ENCODE results near the gene SRSF8.
"Not testable (repeated sequence)": the region's sequence is repeated elsewhere in the genome, so short reads cannot be mapped to it uniquely, and the experiment has no call there.

Gene SRSF8

DNA sequence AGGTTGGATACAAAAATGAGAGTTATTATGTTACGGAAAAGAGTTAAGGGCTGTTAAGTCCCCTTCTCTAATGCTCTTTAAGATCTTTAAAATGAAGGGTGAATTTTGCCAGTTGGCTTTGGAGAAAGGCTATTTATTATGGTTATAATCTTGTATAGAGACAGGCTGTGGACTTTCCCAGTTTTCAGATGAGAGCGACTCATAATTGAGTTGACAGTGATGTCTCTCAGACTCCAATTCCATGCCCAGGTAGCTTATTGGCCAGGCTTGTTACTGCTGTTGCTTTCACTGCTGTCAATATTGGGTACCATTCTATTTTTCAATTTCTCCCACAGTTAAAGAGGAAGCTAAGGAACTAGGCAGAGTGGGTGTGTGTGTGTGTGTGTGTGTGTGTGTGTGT is 36.0 kb downstream of the SRSF8 start:
- TF ChIP-seq, protein P1, sequence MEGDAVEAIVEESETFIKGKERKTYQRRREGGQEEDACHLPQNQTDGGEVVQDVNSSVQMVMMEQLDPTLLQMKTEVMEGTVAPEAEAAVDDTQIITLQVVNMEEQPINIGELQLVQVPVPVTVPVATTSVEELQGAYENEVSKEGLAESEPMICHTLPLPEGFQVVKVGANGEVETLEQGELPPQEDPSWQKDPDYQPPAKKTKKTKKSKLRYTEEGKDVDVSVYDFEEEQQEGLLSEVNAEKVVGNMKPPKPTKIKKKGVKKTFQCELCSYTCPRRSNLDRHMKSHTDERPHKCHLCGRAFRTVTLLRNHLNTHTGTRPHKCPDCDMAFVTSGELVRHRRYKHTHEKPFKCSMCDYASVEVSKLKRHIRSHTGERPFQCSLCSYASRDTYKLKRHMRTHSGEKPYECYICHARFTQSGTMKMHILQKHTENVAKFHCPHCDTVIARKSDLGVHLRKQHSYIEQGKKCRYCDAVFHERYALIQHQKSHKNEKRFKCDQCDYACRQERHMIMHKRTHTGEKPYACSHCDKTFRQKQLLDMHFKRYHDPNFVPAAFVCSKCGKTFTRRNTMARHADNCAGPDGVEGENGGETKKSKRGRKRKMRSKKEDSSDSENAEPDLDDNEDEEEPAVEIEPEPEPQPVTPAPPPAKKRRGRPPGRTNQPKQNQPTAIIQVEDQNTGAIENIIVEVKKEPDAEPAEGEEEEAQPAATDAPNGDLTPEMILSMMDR (IDR thresholded peaks at IDR 0.05; ENCODE audit: control insufficient read depth, extremely low read depth, insufficient read depth), result no peak
- no peak overlapping the region for H3K4me3 ChIP-seq (ENCODE audit: low read depth, low read length)
- no peak for DNase-seq (ENCODE audit: low read depth)

DNA sequence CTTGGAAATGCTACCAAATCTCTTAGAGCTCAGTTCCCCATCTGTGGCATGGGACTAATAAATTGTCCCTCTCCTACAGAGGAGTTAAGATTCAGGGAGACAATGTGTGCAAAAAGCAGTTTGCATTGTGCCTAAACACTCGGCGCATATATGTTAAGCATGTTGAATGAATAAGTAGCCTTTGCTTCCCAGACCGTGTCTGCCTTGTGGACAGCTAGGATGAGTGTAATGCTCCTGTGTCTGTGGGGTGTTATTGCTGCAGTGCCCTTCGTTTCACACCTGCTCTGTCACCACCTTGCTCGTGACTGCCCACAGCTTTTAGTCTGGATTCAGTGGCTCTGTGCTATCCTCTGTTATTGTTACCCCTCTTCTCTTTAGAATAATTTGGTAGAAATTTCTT is 37.0 kb downstream of the SRSF8 start:
- no peak overlapping the region for H3K4me3 ChIP-seq (ENCODE audit: low read depth, low read length)
- TF ChIP-seq, protein P1 (IDR thresholded peaks at IDR 0.05; ENCODE audit: control insufficient read depth, extremely low read depth, insufficient read depth), result no peak
- no peak for DNase-seq (ENCODE audit: low read depth)

DNA sequence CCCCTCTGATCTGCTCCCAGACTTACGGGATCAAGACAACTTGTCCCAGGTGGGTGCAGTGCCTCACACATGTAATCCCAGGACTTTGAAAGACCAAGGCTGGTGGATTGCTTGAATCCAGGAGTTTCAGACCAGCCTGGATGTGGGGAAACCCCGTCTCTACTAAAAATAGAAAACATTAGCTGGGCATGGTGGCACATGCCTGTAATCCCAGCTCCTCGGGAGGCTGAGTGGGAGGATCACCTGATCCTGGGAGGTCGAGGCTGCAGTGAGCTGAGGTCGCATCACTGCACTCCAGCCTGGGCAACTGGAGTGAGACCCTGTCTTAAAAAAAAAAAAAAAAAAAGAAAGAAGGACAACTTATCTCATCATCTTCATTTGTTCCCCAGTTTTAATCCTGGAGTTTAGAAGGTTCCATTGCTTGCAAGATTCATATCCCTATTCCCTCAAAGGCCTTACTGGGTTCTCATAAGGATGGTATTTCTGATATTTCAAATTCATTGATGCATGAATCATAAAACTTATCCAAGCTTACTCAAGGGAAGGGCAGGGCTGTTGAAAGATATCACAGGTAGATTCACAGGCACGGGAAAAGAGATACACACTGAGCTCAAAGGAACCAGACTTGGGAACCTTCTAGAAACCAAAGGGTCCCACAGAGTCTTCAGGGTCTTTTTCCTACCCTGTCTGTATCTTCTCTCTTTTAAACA is 37.6 kb downstream of the SRSF8 start:
- TF ChIP-seq, protein P1 (IDR thresholded peaks at IDR 0.05; ENCODE audit: control insufficient read depth, extremely low read depth, insufficient read depth), result no peak
- H3K4me3 ChIP-seq (ENCODE audit: low read depth, low read length), result no peak overlapping the region
- DNase-seq (ENCODE audit: low read depth), result no peak

DNA sequence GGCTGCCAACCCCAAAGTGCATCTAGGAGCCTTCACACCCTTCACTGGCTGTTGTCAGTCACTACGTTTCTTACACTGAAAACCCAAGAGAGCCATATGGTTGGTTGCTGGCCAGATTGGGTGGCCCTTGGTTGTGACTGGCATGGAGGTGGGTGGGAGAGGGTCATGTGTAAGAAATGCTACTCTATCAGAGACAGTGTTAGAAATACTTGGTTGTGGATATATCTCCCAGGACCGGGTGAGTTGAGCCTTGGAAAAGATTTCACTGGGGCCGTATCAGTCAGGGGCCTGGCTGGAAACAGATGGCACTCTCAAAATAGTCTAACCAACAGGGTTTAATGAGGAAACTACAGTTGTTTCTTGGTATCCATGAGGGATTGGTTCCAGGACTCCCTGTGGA is 38.1 kb downstream of the SRSF8 start:
- TF ChIP-seq, protein P1 (IDR thresholded peaks at IDR 0.05; ENCODE audit: control insufficient read depth, extremely low read depth, insufficient read depth), result no peak
- DNase-seq (ENCODE audit: low read depth), result no peak
- no peak overlapping the region for H3K4me3 ChIP-seq (ENCODE audit: low read depth, low read length)

DNA sequence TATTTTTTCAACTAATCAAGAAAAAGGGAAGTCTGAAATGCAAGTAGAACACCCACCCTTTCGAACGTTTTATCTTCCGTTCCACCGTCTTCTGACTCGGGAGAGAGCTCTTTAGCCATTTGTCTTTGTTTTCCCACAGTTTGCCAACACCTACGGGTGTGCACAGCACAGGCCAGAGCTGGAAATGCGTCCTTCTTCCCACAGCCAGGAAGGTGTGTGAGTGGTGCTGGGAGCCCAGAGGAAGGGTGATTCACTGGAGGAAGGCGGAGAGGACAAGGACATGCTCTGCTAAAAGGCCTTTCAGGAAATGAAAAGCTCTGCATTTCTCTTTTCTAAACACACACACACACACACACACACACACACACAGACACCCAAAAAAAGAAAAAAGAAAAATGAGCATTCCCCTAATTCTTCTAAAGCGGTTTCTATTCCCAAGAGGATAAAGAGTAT is 41.5 kb downstream of the SRSF8 start:
- TF ChIP-seq, protein P1 (IDR thresholded peaks at IDR 0.05; ENCODE audit: control insufficient read depth, extremely low read depth, insufficient read depth), result no peak
- DNase-seq (ENCODE audit: low read depth), result peak; percentile 54
- peak overlapping the region; percentile 36 for H3K4me3 ChIP-seq (ENCODE audit: low read depth, low read length)

DNA sequence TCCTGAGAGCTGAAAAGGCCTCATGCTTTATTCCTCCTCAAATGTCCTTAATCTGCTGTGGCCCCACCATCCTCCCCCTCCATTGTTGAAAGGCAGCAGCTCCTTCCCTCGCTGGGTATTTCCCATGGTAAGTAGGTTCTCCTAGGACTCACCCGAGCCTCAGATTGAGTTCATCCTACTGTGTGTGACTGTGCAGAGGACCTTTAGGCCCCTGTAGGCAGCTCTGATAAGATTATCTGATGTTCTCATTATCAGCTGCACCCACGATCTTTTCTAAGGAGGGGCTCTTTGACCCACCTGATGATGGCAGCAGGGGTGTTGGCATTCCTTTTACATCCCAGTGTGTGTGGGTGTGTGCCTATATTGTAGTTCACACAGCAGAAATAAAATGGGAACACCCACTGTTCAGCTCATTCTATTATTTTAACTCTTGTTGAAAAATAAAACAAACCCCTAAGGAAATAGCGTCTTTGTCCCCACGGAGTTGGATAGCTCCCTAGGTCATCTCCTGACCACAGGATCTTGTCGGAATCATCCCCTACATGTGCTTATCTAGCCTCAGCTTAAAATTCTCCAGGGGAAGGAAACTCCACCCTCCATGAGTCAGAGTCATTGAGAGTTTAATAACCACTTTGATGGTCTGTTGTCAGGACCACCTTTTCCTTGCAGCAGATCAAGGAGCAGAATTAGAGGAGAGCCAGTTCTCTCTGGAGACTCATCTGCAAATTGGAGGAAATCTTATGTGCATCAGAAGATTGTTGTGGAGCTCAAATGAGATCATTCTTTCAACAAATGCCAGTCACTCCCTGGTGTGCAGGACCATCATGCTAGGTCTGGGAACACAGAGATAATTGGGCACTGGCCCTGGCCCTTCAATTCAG is 42.2 kb downstream of the SRSF8 start:
- DNase-seq (ENCODE audit: low read depth), result no peak
- TF ChIP-seq, protein P1 (IDR thresholded peaks at IDR 0.05; ENCODE audit: control insufficient read depth, extremely low read depth, insufficient read depth), result no peak
- no peak overlapping the region for H3K4me3 ChIP-seq (ENCODE audit: low read depth, low read length)

DNA sequence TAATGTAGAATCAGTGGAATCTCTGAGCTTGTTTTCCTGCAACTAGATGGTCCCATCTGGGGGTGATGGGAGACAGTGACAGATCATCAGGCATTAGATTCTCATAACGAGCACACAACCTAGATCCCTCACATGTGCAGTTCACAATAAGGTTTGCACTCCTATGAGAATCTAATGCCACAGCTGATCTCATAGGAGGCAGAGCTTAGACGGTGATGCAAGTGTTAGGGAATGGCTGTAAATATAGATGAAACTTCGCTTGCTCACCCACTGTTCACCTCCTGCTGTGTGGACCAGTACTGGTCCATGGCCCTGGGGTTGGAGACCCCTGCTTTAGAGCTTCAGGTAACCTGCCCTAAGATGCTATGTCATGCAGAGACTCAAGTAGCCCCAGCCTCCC is 44.8 kb downstream of the SRSF8 start:
- not testable (repeated sequence) for H3K4me3 ChIP-seq (ENCODE audit: low read depth, low read length); DNase-seq (ENCODE audit: low read depth)
